HepG2 (cell line): Measurements from ENCODE around the gene CPVL. TPM values are rescaled to one million over a fixed set of nuclear protein-coding genes. Genes with fewer than 3 reads are reported as not detected.

Source experiments
- ATAC-seq: fragments of 200-7000 bp; cut with Tn5 transposase; 3 replicates; pipeline ENCODE4 v1.9.1; 2020; ENCODE audit warnings: mild to moderate bottlenecking, moderate library complexity
- BruUV-seq: library from RNA; stranded (reverse); fragments of 400-500 nt; replicated peaks from 2 replicates; lab custom pipeline; 2021; lab: Mats Ljungman, UMichigan
- CTCF ChIA-PET: fragments of 300-600 bp; formaldehyde crosslinking; extraction: SDS; loops from one replicate; lab custom pipeline; 2021; ENCODE audit warnings: low total read pairs, inconsistent platforms, low intra/inter-chr PET ratio; lab: Yijun Ruan, JAX
- POLR2A ChIA-PET: fragments of 350-600 bp; sonication (Branson Sonifier 250); formaldehyde crosslinking; loops from one replicate; lab custom pipeline; 2020; ENCODE audit warnings: antibody characterized with exemption, inconsistent platforms; lab: Yijun Ruan, JAX
- DNase-seq: peaks from one replicate; pipeline ENCODE4 v3.0.0-alpha.2; 2015; ENCODE audit warnings: low spot score
- FAIRE-seq: peaks from 3 replicates; lab custom pipeline; 2011; peaks lifted over from hg19 to GRCh38; lab: Jason Lieb, UNC
- H2AFZ ChIP-seq: one replicate; pipeline ENCODE4 v1.6.1; 2011; ENCODE audit warnings: low read length, inconsistent platforms
- H3K27ac ChIP-seq: fragments of 300-600 bp; 3 replicates; pipeline ENCODE4 v1.8.0; 2011; ENCODE audit warnings: mixed run types, mild to moderate bottlenecking, mixed read lengths, low read length, inconsistent platforms; ENCODE audit not compliant: insufficient read depth; ENCODE audit errors: extremely low read length
- H3K27me3 ChIP-seq, 2 experiments: fragments of 200-600 bp in 1 of 2; 2 replicates in 1 of 2; 3 replicates in 1 of 2; pipeline versions ENCODE4 v1.6.0 to v1.8.0; 2011; ENCODE audit warnings: low read length in 2 of 2, mild to moderate bottlenecking in 2 of 2, moderate library complexity in 2 of 2, inconsistent platforms in 1 of 2; ENCODE audit not compliant: insufficient read depth in 2 of 2, control insufficient read depth in 1 of 2
- H3K36me3 ChIP-seq, 2 experiments: fragments of 200-600 bp in 1 of 2; replicated peaks in 1 of 2; 2 replicates in 1 of 2; 3 replicates in 1 of 2; pipeline versions ENCODE4 v1.5.1 to v1.8.0; 2011; ENCODE audit warnings: low read length in 2 of 2, inconsistent platforms in 1 of 2; ENCODE audit not compliant: insufficient read depth in 2 of 2, control insufficient read depth in 1 of 2
- H3K4me1 ChIP-seq: 2 replicates; pipeline ENCODE4 v1.5.1; 2012; ENCODE audit warnings: low read length, inconsistent platforms; ENCODE audit not compliant: insufficient read depth
- H3K4me2 ChIP-seq: 2 replicates; pipeline ENCODE4 v1.6.0; 2011; ENCODE audit warnings: low read depth, low read length, inconsistent platforms
- H3K4me3 ChIP-seq, 3 experiments: fragments of 200-600 bp in 1 of 3; sonication (generic), shearing (Covaris generic) in 1 of 3; replicated peaks in 1 of 3; 2 replicates each; pipeline ENCODE4 v1.5.1; 2011 to 2016; ENCODE audit warnings: low read length in 3 of 3, inconsistent platforms in 2 of 3, low read depth in 2 of 3, mild to moderate bottlenecking in 2 of 3, control low read depth in 1 of 3, mixed read lengths in 1 of 3; ENCODE audit not compliant: insufficient read depth in 1 of 3
- H3K79me2 ChIP-seq: one replicate; pipeline ENCODE4 v1.6.1; 2011; ENCODE audit warnings: low read length, inconsistent platforms; ENCODE audit not compliant: insufficient read depth
- H3K9ac ChIP-seq: 2 replicates; pipeline ENCODE4 v1.6.0; 2011; ENCODE audit warnings: mild to moderate bottlenecking, low read depth, low read length, inconsistent platforms; ENCODE audit not compliant: insufficient read depth
- H3K9me3 ChIP-seq: 2 replicates; pipeline ENCODE4 v1.5.1; 2012; ENCODE audit warnings: mild to moderate bottlenecking, low read length
- H4K20me1 ChIP-seq: 2 replicates; pipeline ENCODE4 v1.6.0; 2011; ENCODE audit warnings: inconsistent platforms, mild to moderate bottlenecking, low read length, moderate library complexity; ENCODE audit not compliant: insufficient read depth
- AHDC1 ChIP-seq: sonication (generic); formaldehyde crosslinking; IDR thresholded peaks from 2 replicates; pipeline ENCODE4 v1.5.1; 2020; ENCODE audit warnings: mild to moderate bottlenecking, missing genetic modification reagents, borderline replicate concordance
- DNMT1 ChIP-seq: sonication (generic); formaldehyde crosslinking; IDR thresholded peaks from 2 replicates; pipeline ENCODE4 v1.5.1; 2020; ENCODE audit warnings: mild to moderate bottlenecking, missing genetic modification reagents
- EZH2 ChIP-seq: conservative IDR thresholded peaks from 2 replicates; pipeline ENCODE4 v1.6.1; 2012; ENCODE audit warnings: mild to moderate bottlenecking, low read depth, low read length, moderate library complexity
- KAT2B ChIP-seq: fragments of 150-350 bp; IDR thresholded peaks from 2 replicates; pipeline ENCODE4 v1.6.1; 2014; ENCODE audit warnings: low read depth, low read length, borderline replicate concordance
- MAF1 ChIP-seq: sonication (generic); formaldehyde crosslinking; IDR thresholded peaks from 2 replicates; pipeline ENCODE4 v1.5.0; 2020; ENCODE audit warnings: missing genetic modification reagents, borderline replicate concordance
- TFDP1 ChIP-seq: IDR thresholded peaks from 2 replicates; pipeline ENCODE4 v1.6.1; 2016; ENCODE audit warnings: missing compliant biosample characterization, missing genetic modification reagents, borderline replicate concordance
- TRIM24 ChIP-seq: sonication (generic); formaldehyde crosslinking; IDR thresholded peaks from 2 replicates; pipeline ENCODE4 v1.8.0; 2022; ENCODE audit warnings: mild to moderate bottlenecking, missing genetic modification reagents
- ZBTB34 ChIP-seq: sonication (generic); formaldehyde crosslinking; IDR thresholded peaks from 2 replicates; pipeline ENCODE4 v1.8.0; 2022; ENCODE audit warnings: mild to moderate bottlenecking, missing genetic modification reagents
- ZMAT3 ChIP-seq: sonication (generic); formaldehyde crosslinking; conservative IDR thresholded peaks from 2 replicates; pipeline ENCODE4 v1.7.0; 2021; ENCODE audit warnings: missing genetic modification reagents
- ZNF282 ChIP-seq: fragments of 450-650 bp; IDR thresholded peaks from 2 replicates; pipeline ENCODE4 v1.6.1; 2018; ENCODE audit not compliant: partially characterized antibody
- ZNF496 ChIP-seq: sonication (generic); formaldehyde crosslinking; IDR thresholded peaks from 2 replicates; pipeline ENCODE4 v1.8.1; 2023; ENCODE audit warnings: mild to moderate bottlenecking, moderate library complexity, missing genetic modification reagents; ENCODE audit not compliant: insufficient replicate concordance
- WGBS: methylation state at CpG from one replicate; pipeline ENCODE4 v1.1.6; 2017; ENCODE audit warnings: low lambda C conversion rate; 5-methylcytosine and 5-hydroxymethylcytosine counted together
- in situ Hi-C: cut with HindIII; loops from 2 replicates; pipeline ENCODE4 v1.10.0; 2017; ENCODE audit warnings: low pct_unique_long_range_greater_than_20kb; ENCODE audit not compliant: extremely low pct_ligation_motif_present
- intact Hi-C: fragments of 100-400 bp; cut with micrococcal nuclease; formaldehyde crosslinking; loops from one replicate; pipeline ENCODE4 v1.10.0; 2022; ENCODE audit not compliant: unreplicated experiment
- polyA plus RNA-seq, 8 experiments: library from polyadenylated mRNA; depleted of rRNA in 3 of 8; stranded (reverse) in 7 of 8; unstranded in 1 of 8; fragments of >200 nt; fragmentation: Illumina TruSeq in 4 of 8; extraction: Trizol in 4 of 8; gene quantifications; 2 replicates each; pipeline versions ENCODE4 v1.2.1 to v1.2.3, GENCODE V29; 2011 to 2016; ENCODE audit warnings: low read depth in 4 of 8, missing spikeins in 1 of 8, mixed read lengths in 1 of 8; ENCODE audit not compliant: insufficient read depth in 1 of 8
- total RNA-seq, 5 experiments: library from RNA; depleted of rRNA; stranded (reverse); fragments of >200 nt; fragmentation: Illumina TruSeq; extraction: Trizol; gene quantifications; 2 replicates each; pipeline ENCODE4 v1.2.3, GENCODE V29; 2016; ENCODE audit warnings: low read depth in 1 of 5

The CPVL gene
- total and polyA plus RNA-seq, 2 of the 13 experiments (the other 11 are each of a cell fraction or from before 2014, with no cell fraction given), result 59.2 to 294 TPM

- TF ChIP-seq AHDC1, result no peak
- TF ChIP-seq DNMT1 (CRISPR knock-in tag), result no peak
- TF ChIP-seq ZBTB34 (CRISPR knock-in tag), result no peak
- TF ChIP-seq KAT2B, result no peak
- TF ChIP-seq ZNF282, result no peak
- TF ChIP-seq, all 625 proteins: peak for 0
Measured at GRCh38 chr7:29042824-29043231, 103.5 kb downstream of the CPVL start (continued).

- no peak overlapping the region for H3K4me2 ChIP-seq
- no peaks in the 10 kb centered on the region for H4K20me1 ChIP-seq
- WGBS, result 98% methylated on average over 4 of the region's 4 CpGs
- H3K4me1 ChIP-seq, result no peaks in the 10 kb centered on the region
- no TSS peak for BruUV-seq
- H2AFZ ChIP-seq, result no peak overlapping the region
- H3K36me3 ChIP-seq, result no peaks in the 10 kb centered on the region
- CTCF ChIA-PET, result no interaction called here
- H3K9ac ChIP-seq, result no peak overlapping the region
- POLR2A ChIA-PET, result no interaction called here
- DNase-seq, result no peak
- ATAC-seq, result no peak
- no peaks in the 10 kb centered on the region for H3K27me3 ChIP-seq
- H3K79me2 ChIP-seq, result no peaks in the 10 kb centered on the region
- H3K4me3 ChIP-seq, result no peak overlapping the region
- intact Hi-C loops (no loop called here), in situ Hi-C loops (no loop called here)
- H3K9me3 ChIP-seq, result no peaks in the 10 kb centered on the region
- FAIRE-seq, result no peak
- TF ChIP-seq ZNF496 (no peak), KAT2B (no peak), ZMAT3 (CRISPR knock-in tag) (no peak), EZH2 (no peak), TRIM24 (CRISPR knock-in tag) (no peak), MAF1 (CRISPR knock-in tag) (no peak), TFDP1 (no peak)
- no peak overlapping the region for H3K27ac ChIP-seq
Measured at GRCh38 chr7:29041991-29042390, 104.3 kb downstream of the CPVL start.
